HG03039 (cell line): ENCODE measurements around the gene BIRC7.

Experiments
- ATAC-seq: cut with Tn5 transposase; IDR thresholded peaks from one replicate; pipeline ENCODE4 v1.9.1; 2021; ENCODE audit warnings: mild to moderate bottlenecking, moderate library complexity; ENCODE audit not compliant: unreplicated experiment

Gene BIRC7

DNA sequence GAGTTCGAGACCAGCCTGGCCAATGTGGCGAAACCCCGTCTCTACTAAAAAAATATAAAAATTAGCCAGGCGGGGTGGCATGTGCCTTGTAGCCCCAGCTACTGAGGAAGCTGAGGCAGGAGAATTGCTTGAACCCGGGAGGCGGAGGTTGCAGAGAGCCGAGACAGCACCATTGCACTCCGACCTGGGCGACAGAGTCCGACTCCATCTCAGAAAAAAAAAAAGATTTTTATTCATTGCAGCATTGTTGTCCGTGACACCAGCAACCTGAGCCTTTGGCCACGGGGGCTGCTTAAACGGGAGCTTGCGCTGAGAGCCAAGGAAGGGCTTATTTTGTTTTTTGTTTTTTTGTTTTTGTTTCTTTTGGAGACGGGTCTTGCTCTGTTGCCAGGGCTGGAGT is 44.2 kb downstream of the BIRC7 start:
- ATAC-seq = no peak

DNA sequence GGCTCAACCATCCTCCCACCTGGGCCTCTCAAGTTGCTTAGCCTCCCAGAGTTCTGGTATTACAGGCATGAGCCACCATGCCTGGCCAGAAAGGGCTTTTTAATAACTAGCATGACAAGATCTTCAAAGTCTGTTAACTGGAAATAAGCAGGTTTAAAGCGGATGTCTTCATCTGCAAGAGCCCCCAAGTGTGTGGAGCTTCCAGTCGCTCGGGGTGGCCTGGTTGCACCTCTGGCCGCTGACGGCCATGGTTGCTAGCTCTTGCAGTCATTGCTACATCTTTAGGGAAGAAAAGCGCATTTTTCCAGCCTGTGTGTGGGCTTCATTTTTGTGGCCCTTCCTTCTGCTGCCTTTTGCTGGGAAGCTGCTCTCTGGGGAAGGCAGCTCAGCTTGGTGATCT is 44.7 kb downstream of the BIRC7 start:
- ATAC-seq = no peak

GRCh38 chr20:63280929-63281545 is 45.3 kb downstream of the BIRC7 start:
- ATAC-seq = no peak

- no peak for ATAC-seq
These were observed 46.3 kb downstream of the BIRC7 start for GRCh38 chr20:63281742-63282665.

DNA sequence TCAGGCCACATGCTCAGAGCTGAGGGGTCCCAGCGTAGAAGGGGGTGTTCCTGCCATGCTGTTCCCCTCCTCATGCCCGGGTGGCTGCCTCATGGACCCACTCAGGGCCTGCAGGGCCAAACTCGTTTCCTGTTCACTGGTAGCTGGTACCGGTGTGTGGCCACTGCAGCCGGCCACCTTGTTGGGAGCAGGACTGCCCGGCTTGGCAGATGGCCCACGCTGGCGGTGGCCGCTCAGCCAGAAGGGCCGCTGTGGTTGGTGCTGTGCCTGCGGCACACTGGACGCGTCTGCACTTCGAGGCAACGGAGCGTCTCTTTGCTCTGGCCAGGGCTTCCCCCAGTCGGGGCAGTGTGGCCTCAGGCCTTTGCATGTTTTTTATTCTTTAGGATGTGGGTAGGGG is 47.2 kb downstream of the BIRC7 start:
- no peak for ATAC-seq

DNA sequence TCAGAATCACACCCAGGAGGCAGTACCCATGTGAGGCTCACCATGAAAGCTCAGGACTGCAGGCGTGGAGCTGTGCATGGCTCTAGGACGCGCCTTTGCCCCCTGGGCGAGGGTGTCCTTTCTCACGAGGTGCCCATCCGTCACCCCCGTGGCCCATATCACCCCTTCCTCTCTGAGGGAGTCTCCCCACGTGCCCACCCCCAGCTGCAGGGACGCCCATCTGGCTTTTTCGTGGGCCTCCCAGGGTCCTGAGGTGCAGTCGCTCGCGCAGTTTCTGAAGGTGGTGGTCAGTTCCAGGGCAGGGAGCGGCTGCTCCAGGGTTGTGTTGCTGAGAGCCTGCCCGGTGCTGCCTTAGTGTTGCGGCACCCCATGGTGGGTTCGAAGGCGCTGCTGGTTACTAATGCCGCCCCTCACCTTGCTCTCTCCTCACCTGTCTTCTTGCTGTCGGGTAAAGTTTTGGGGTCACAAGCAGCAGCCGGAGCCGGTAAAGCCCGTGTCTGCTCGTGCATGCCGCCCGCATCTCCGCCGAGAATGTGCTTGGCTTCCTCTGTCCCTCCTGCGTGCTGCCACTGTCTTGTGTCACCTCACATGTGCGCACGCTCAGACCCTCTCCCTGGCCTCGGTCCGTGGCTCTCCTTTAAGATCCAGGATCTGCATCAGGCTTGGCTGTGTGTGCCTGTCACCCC is 47.8 kb downstream of the BIRC7 start:
- ATAC-seq = no peak

GRCh38 chr20:63284083-63284440 is 48.4 kb downstream of the BIRC7 start:
- no peak for ATAC-seq

DNA sequence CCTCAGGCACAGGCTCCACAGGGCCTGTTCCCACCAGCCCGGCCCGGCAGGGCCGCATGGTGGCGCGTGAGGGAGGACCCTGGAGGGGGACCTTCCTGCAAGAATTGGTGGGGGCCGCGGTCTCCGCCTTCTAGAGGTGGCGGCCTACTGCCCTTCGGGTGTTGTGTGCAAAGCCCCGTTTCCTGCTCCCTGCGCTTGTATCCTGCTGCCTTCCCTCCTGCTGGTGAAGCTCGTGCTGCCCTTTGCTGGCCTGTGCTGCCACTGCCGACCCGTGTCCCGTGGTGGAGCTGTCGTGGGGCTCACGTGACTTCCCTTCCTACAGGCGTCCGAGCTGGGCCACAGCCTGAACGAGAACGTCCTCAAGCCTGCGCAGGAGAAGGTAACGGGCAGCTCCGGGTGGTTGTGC is 48.8 kb downstream of the BIRC7 start:
- no peak for ATAC-seq

DNA sequence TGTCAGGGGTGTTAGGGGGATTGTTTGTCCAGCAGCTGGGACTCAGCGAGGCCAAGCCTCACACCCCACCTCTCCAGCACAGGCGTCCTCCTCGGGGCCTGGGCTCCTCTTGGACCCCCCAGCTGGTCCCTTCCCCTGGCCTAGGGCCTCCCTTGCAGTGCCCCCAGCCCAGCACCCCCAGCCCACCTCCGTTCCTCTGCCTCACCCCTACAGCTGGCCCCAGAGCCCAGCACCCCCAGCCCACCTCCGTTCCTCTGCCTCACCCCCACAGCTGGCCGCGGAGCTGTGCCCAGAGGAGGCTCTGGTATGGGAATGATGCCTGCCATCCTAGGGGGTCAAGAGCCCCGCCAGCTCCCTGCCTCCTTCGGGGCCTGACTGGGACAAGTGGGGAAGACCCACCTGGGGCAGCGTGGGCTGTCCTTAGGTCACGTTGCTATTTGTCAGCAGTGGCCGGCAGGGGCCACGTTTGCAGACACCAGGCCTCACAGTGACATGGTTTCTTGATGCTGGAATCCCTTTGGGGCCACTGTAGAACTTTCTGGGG is 49.3 kb downstream of the BIRC7 start:
- no peak for ATAC-seq

- no peak for ATAC-seq
These were observed 50.2 kb downstream of the BIRC7 start for GRCh38 chr20:63285636-63286615.

- ATAC-seq = no peak
These were observed 51.3 kb downstream of the BIRC7 start for GRCh38 chr20:63286781-63287696.

GRCh38 chr20:63287697-63288580 is 52.2 kb downstream of the BIRC7 start:
- ATAC-seq = no peak

GRCh38 chr20:63288581-63289251 is 53.0 kb downstream of the BIRC7 start:
- no peak for ATAC-seq

- no peak for ATAC-seq
These were observed 53.8 kb downstream of the BIRC7 start for GRCh38 chr20:63289311-63290135.
